ENCODE results near the gene TOX2.
"Not testable (repeated sequence)": the region's sequence is repeated elsewhere in the genome, so short reads cannot be mapped to it uniquely, and the experiment has no call there.

The TOX2 gene

GRCh38 chr20:44031001-44031574 lies 116.4 kb downstream of the TOX2 start:
- no peak for DNase-seq (ENCODE audit: low read depth in 1 of 2, low spot score in 1 of 2)

- DNase-seq (ENCODE audit: low read depth in 1 of 2, low spot score in 1 of 2), result no peak
Observed at GRCh38 chr20:44031781-44032582, 117.3 kb downstream of the TOX2 start.

GRCh38 chr20:44032583-44033331 lies 118.1 kb downstream of the TOX2 start:
- DNase-seq (ENCODE audit: low read depth in 1 of 2, low spot score in 1 of 2), result no peak

- DNase-seq (ENCODE audit: low read depth in 1 of 2, low spot score in 1 of 2), result no peak
Observed at GRCh38 chr20:44033344-44033743, 118.7 kb downstream of the TOX2 start.

- no peak for DNase-seq (ENCODE audit: low read depth in 1 of 2, low spot score in 1 of 2)
Observed at GRCh38 chr20:44033873-44034272, 119.2 kb downstream of the TOX2 start.

GRCh38 chr20:44034451-44034850 lies 119.8 kb downstream of the TOX2 start:
- no peak for DNase-seq (ENCODE audit: low read depth in 1 of 2, low spot score in 1 of 2)

GRCh38 chr20:44034965-44035635 lies 120.4 kb downstream of the TOX2 start:
- DNase-seq (ENCODE audit: low read depth in 1 of 2, low spot score in 1 of 2), result no peak

GRCh38 chr20:44035924-44036323 lies 121.3 kb downstream of the TOX2 start:
- no peak for DNase-seq (ENCODE audit: low read depth in 1 of 2, low spot score in 1 of 2)

GRCh38 chr20:44036441-44036840 lies 121.8 kb downstream of the TOX2 start:
- no peak for DNase-seq (ENCODE audit: low read depth in 1 of 2, low spot score in 1 of 2)

GRCh38 chr20:44038681-44039123 lies 124.0 kb downstream of the TOX2 start:
- DNase-seq (ENCODE audit: low read depth in 1 of 2, low spot score in 1 of 2), result no peak

- DNase-seq (ENCODE audit: low read depth in 1 of 2, low spot score in 1 of 2), result no peak
Observed at GRCh38 chr20:44039147-44039546, 124.5 kb downstream of the TOX2 start.

- DNase-seq (ENCODE audit: low read depth in 1 of 2, low spot score in 1 of 2), result no peak
Observed at GRCh38 chr20:44039741-44040140, 125.1 kb downstream of the TOX2 start.

GRCh38 chr20:44040202-44040915 lies 125.7 kb downstream of the TOX2 start:
- no peak for DNase-seq (ENCODE audit: low read depth in 1 of 2, low spot score in 1 of 2)

GRCh38 chr20:44041001-44041400 lies 126.3 kb downstream of the TOX2 start:
- DNase-seq (ENCODE audit: low read depth in 1 of 2, low spot score in 1 of 2), result no peak

- not testable (repeated sequence) for DNase-seq (ENCODE audit: low read depth in 1 of 2, low spot score in 1 of 2)
Observed at GRCh38 chr20:44044712-44045111, 130.1 kb downstream of the TOX2 start.

- DNase-seq (ENCODE audit: low read depth in 1 of 2, low spot score in 1 of 2), result no peak
Observed at GRCh38 chr20:44050327-44050726, 135.7 kb downstream of the TOX2 start.

GRCh38 chr20:44050925-44051660 lies 136.4 kb downstream of the TOX2 start:
- no peak for DNase-seq (ENCODE audit: low read depth in 1 of 2, low spot score in 1 of 2)

- DNase-seq (ENCODE audit: low read depth in 1 of 2, low spot score in 1 of 2), result no peak
Observed at GRCh38 chr20:44051661-44052000, 137.0 kb downstream of the TOX2 start.

- no peak for DNase-seq (ENCODE audit: low read depth in 1 of 2, low spot score in 1 of 2)
Observed at GRCh38 chr20:44052166-44052565, 137.5 kb downstream of the TOX2 start.

GRCh38 chr20:44053046-44053445 lies 138.4 kb downstream of the TOX2 start:
- DNase-seq (ENCODE audit: low read depth in 1 of 2, low spot score in 1 of 2), result no peak
